Fibroblast of villous mesenchyme (primary cell): Measurements from ENCODE around the gene PDE1C. TPM values are rescaled to one million over a fixed set of nuclear protein-coding genes. Genes with fewer than 3 reads are reported as not detected.
"Not testable (repeated sequence)": the region's sequence is repeated elsewhere in the genome, so short reads cannot be mapped to it uniquely, and the experiment has no call there.

Source experiments
- DNase-seq: peaks from one replicate; pipeline ENCODE4 v3.0.0-alpha.2; 2010; ENCODE audit warnings: low read depth
- H3K4me3 ChIP-seq: 2 replicates; pipeline ENCODE4 v1.5.1; 2011; ENCODE audit warnings: low read depth, mild to moderate bottlenecking, low read length
- total RNA-seq: library from RNA; depleted of rRNA; stranded (reverse); fragments of >200 nt; gene quantifications from 2 replicates; pipeline ENCODE4 v1.2.3, GENCODE V29; 2012
- TF ChIP-seq, protein P1 (sequence below): IDR thresholded peaks from 2 replicates; pipeline ENCODE4 v1.5.1; 2012; ENCODE audit warnings: low read depth, mild to moderate bottlenecking, low read length; ENCODE audit not compliant: insufficient read depth

Gene PDE1C
- total RNA-seq, 1 donor: 4.7 TPM

- DNase-seq: no peak
- TF ChIP-seq, protein P1, sequence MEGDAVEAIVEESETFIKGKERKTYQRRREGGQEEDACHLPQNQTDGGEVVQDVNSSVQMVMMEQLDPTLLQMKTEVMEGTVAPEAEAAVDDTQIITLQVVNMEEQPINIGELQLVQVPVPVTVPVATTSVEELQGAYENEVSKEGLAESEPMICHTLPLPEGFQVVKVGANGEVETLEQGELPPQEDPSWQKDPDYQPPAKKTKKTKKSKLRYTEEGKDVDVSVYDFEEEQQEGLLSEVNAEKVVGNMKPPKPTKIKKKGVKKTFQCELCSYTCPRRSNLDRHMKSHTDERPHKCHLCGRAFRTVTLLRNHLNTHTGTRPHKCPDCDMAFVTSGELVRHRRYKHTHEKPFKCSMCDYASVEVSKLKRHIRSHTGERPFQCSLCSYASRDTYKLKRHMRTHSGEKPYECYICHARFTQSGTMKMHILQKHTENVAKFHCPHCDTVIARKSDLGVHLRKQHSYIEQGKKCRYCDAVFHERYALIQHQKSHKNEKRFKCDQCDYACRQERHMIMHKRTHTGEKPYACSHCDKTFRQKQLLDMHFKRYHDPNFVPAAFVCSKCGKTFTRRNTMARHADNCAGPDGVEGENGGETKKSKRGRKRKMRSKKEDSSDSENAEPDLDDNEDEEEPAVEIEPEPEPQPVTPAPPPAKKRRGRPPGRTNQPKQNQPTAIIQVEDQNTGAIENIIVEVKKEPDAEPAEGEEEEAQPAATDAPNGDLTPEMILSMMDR: no peak
- H3K4me3 ChIP-seq: no peak overlapping the region
Measured at GRCh38 chr7:32015133-32015532, 55.1 kb downstream of the PDE1C start.

GRCh38 chr7:32013471-32013870, 56.7 kb downstream of the PDE1C start:
- H3K4me3 ChIP-seq, DNase-seq: not testable (repeated sequence)

DNA sequence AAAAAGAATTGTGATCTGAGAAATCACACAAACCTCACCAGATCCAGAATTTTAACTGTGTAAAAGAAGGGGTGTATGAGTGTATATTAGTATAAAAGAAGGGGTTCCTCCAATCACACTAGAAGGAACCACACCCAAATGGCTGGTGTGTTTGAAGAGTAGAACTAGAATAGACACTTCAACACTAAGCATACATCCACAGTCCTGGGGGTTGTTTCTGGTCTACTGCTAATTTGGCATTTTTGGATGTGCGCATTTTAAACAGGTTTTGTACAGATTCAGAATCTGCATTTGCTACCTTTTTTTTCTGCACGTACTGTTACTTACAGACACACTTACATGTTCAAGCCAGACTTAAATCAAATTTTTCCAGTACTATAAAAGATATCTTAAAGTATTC, 64.6 kb downstream of the PDE1C start:
- no peak overlapping the region for H3K4me3 ChIP-seq
- DNase-seq: no peak
- TF ChIP-seq, protein P1: no peak

DNA sequence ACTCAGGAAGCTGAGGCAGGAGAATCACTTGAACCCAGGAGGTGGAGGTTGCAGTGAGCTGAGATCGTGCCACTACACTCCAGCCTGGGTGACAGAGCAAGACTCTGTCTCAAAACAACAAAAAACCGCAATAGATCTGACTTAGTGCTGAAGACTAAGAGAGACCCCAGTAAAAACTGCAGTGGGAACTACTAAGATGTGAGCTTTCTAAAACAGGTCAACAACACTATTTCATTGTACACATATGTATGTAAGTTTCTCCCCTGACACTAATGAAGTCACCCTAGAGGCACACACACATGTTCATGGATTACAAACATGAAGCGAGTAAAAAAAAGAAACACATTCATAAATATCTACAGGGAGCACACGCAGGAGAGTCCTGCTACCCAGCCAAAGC, 68.3 kb downstream of the PDE1C start:
- TF ChIP-seq, protein P1: no peak
- H3K4me3 ChIP-seq: no peak overlapping the region
- DNase-seq: no peak

DNA sequence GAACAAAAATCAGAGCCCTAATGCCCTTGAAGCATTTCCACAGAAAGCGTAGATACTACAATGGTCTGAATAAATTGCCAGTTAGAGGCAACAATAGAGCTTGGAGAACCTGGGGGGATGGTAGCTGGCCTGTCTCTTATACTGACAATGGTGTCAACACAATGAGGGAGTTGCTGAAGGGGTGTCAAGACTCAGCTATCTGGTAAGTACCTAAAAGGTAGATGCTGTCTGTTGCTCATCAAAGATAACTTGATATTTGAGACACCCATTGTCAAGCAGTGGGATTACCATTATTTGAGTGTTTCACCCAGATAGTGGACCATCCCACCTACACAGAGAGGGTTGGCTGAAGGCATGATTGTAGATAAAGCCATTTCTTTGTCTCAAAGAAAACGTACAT, 72.8 kb downstream of the PDE1C start:
- H3K4me3 ChIP-seq: no peak overlapping the region
- TF ChIP-seq, protein P1: no peak
- DNase-seq: no peak

DNA sequence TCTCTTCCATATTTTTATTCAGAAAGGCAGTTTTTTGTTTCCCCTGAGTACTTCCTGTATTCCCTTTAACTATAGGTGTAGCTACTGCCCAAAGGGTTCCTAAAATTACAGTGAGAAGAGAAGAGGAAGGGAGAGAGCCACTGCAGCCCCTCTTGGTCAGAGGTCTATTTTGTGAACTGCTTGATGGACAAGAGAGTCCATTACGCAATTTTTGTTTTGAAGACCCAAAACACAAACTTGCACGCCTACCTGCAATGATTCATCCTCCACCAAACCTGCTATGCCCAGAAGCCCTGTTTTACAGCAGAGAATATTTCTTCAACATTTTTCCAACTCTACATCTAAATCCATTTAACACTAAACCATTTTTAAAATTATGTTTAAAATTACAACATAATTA, 75.1 kb downstream of the PDE1C start:
- H3K4me3 ChIP-seq: no peak overlapping the region
- TF ChIP-seq, protein P1: no peak
- no peak for DNase-seq

DNA sequence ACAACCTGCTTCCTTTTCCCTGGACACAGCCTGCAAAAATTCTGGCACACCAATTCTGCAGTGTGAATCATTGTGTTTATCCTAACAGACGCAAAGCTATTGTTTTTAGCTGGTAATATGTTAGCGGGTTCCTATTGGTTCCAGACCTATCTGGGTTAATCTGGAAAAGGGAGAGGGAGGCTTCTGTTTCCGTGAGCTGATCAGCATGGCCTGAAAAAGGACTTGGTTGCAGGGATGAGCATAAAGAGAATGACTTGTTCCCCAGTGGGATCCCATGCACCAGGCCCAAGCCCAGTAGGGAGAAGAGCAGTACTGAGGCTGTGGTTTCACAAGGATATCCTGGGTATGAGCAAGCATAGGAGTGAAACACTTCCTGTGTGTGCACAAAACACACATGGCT, 78.4 kb downstream of the PDE1C start:
- no peak for DNase-seq
- TF ChIP-seq, protein P1: no peak
- no peak overlapping the region for H3K4me3 ChIP-seq
